MM.1S (cell line): Measurements from ENCODE around the gene CDC42EP5.

Experiments used
- CTCF ChIP-seq: fragments of 300-600 bp; sonication (generic); IDR thresholded peaks from 2 replicates; pipeline ENCODE4 v1.5.1; 2016; ENCODE audit warnings: antibody characterized with exemption, low read length, mixed read lengths
- EZH2 ChIP-seq: fragments of 300-600 bp; sonication (generic); optimal IDR thresholded peaks from 2 replicates; pipeline ENCODE3; 2017; ENCODE audit warnings: low read depth, mild to moderate bottlenecking, antibody characterized with exemption, low read length, mixed read lengths
- EZH2phosphoT487 ChIP-seq: fragments of 300-600 bp; sonication (generic); IDR thresholded peaks from 2 replicates; pipeline ENCODE4 v1.6.1; 2018; ENCODE audit warnings: antibody characterized with exemption, low read length

- no peak for TF ChIP-seq CTCF
- TF ChIP-seq EZH2, result no peak
- TF ChIP-seq EZH2phosphoT487, result no peak
Observed at GRCh38 chr19:54428323-54429175, 44.5 kb downstream of the CDC42EP5 start.
